Measurements from ENCODE around the gene CTU2.

GRCh38 chr16:88686062-88686438, 20.3 kb upstream of the CTU2 start:
- no peak for TF ChIP-seq CTCF (IDR thresholded peaks at IDR 0.05)
- no peak for TF ChIP-seq POLR2A (IDR thresholded peaks at IDR 0.05)
- TF ChIP-seq EP300 (IDR thresholded peaks at IDR 0.05) = no peak
- TF ChIP-seq POLR2AphosphoS5 (IDR thresholded peaks at IDR 0.05) = no peak

All from gastroesophageal sphincter (tissue), 3 donors.